ENCODE results near the gene ELOVL6.

DNA sequence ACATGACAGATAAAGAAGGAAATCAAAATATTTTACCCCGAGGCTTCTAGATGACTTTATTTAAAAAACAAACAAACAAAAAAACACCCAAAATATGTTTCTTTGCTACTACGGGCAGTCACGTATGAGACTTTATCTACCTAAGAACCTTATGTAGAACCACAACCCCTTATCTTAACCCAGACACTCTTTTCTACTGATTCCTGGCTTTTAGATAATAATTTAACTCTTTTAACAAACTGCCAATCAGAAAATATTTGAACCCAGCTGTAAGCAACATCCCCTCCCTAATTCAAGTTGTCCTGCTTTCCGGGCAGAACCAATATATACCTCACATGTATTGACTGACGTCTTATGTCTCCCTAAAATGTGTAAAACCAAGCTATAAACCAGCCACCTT, 15.4 kb downstream of the ELOVL6 start:
- TF ChIP-seq, protein P1, sequence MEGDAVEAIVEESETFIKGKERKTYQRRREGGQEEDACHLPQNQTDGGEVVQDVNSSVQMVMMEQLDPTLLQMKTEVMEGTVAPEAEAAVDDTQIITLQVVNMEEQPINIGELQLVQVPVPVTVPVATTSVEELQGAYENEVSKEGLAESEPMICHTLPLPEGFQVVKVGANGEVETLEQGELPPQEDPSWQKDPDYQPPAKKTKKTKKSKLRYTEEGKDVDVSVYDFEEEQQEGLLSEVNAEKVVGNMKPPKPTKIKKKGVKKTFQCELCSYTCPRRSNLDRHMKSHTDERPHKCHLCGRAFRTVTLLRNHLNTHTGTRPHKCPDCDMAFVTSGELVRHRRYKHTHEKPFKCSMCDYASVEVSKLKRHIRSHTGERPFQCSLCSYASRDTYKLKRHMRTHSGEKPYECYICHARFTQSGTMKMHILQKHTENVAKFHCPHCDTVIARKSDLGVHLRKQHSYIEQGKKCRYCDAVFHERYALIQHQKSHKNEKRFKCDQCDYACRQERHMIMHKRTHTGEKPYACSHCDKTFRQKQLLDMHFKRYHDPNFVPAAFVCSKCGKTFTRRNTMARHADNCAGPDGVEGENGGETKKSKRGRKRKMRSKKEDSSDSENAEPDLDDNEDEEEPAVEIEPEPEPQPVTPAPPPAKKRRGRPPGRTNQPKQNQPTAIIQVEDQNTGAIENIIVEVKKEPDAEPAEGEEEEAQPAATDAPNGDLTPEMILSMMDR (IDR thresholded peaks at IDR 0.05; ENCODE audit: low read depth, low read length) = no peak
- no peak for TF ChIP-seq POLR2A (IDR thresholded peaks at IDR 0.05; ENCODE audit: extremely low read depth, insufficient read length)

Measured in NB4 (cell line).